WERI-Rb-1 (cell line): ENCODE measurements around the gene RNF151.

Experiments
- DNase-seq: peaks from one replicate; pipeline ENCODE4 v3.0.0-alpha.2; 2020
- H3K27ac ChIP-seq: fragments of 250-450 bp; sonication (Bioruptor Pico); 2 replicates; pipeline ENCODE4 v1.5.1; 2020; ENCODE audit warnings: mild to moderate bottlenecking, moderate library complexity
- H3K27me3 ChIP-seq: fragments of 250-450 bp; sonication (Bioruptor Pico); 2 replicates; pipeline ENCODE4 v1.5.1; 2021; ENCODE audit warnings: mild to moderate bottlenecking, low read depth, moderate library complexity; ENCODE audit not compliant: insufficient read depth, severe bottlenecking
- H3K36me3 ChIP-seq: fragments of 250-450 bp; sonication (Bioruptor Pico); 2 replicates; pipeline ENCODE4 v1.5.1; 2020; ENCODE audit warnings: mild to moderate bottlenecking, moderate library complexity
- H3K4me3 ChIP-seq: 2 replicates; pipeline ENCODE4 v1.5.1; 2011; ENCODE audit warnings: low read depth, mild to moderate bottlenecking, control low read depth, low read length
- H3K9me3 ChIP-seq: fragments of 250-450 bp; sonication (Bioruptor Pico); 2 replicates; pipeline ENCODE4 v1.5.1; 2021; ENCODE audit warnings: mild to moderate bottlenecking, moderate library complexity; ENCODE audit not compliant: severe bottlenecking
- CTCF ChIP-seq: IDR thresholded peaks from 2 replicates; pipeline ENCODE4 v1.5.1; 2011; ENCODE audit warnings: low read depth, mild to moderate bottlenecking, control low read depth, inconsistent platforms, low read length

The RNF151 gene

GRCh38 chr16:1981398-1981836, 14.8 kb downstream of the RNF151 start, which contains the start of gene NOXO1:
Gene NOXO1, minus strand, starts transcription at chr16:1981469. Its CDS starts 290 bp downstream, at chr16:1981179.
- no peak for TF ChIP-seq CTCF
- peak within 1 kb of the TSS; percentile 91 for H3K27ac ChIP-seq
- H3K9me3 ChIP-seq = no peaks in the 10 kb centered on the region
- H3K36me3 ChIP-seq = peaks cover 49% of the 10 kb centered on the region
- peak within 1 kb of the TSS; percentile 9; the same call in 1 of the 2 replicates for H3K4me3 ChIP-seq
- no peaks in the 10 kb centered on the region for H3K27me3 ChIP-seq
- peak; percentile 69 for DNase-seq

DNA sequence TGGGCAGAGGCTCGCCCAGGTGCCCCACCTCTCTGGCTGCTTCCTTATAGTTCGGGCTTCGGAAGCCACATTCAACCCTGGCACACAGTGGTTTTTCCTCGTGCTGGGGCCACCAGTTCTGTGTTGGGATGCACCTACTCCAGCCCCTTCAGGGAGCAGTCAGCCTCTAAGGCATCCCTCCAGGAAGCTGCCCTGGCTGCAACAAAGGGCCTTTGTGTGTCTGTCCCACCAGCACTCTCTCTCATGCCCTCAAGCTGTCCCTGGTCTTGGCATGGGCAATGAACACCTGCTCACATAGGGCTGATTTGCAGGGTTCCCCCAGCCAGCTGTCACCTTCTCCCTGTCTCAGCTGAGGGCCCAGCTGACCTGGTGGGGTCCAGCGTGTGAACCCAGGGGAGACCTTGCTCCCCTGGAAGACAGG, 15.4 kb downstream of the RNF151 start:
- Histone ChIP-seq H3K4me3 (no peak overlapping the region), H3K27ac (peak overlapping the region; percentile 91), H3K9me3 (no peaks in the 10 kb centered on the region), H3K36me3 (peaks cover 49% of the 10 kb centered on the region), H3K27me3 (no peaks in the 10 kb centered on the region)
- no peak for TF ChIP-seq CTCF
- peak; percentile 57 for DNase-seq

- Histone ChIP-seq H3K9me3 (no peaks in the 10 kb centered on the region), H3K36me3 (peaks cover 43% of the 10 kb centered on the region), H3K4me3 (peak overlapping the region; percentile 60), H3K27me3 (no peaks in the 10 kb centered on the region), H3K27ac (peak overlapping the region; percentile 91)
- DNase-seq = no peak
- TF ChIP-seq CTCF = no peak; the same call in 1 of the 2 replicates
These were observed 16.4 kb downstream of the RNF151 start for GRCh38 chr16:1982991-1983543.

DNA sequence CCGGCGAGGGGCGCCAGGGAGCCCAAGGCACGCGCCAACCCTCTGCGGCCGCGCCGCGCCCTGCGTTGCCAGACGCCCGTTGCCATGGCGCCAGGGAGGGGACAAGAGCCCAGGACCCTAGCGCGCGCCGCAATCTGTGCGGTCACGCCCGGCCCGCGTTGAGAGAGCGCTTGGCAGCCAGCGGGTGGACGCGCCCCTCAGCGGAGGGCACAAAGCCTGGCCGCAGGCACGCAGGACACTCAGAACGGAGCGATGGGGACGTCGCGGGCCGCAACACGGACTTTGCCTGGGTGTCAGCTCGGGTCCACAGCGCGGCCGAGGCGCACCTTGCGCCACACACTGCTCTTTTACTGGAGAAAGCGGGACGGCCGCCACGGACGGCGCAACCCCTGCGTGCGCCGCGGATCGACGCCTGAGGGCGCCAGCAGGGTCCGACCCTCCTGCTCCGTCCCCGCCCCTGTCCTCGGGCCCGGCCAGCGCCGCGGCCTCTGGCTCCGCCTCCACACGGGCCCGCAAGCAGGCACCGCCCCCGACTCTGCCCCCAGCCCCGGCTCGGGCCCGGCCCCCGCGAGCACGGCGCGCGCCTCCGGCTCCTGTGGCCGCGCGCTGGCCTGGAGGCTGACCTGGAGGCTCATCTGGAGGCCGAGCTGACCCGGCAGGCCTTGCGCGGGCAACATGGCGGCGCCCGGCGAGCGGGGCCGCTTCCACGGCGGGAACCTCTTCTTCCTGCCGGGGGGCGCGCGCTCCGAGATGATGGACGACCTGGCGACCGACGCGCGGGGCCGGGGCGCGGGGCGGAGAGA, 17.1 kb downstream of the RNF151 start, which contains the start of gene GFER:
Gene GFER, plus strand, starts transcription at position 650 of the 803 bp plus-strand sequence. Its CDS starts 26 bp downstream, at position 676.
- Histone ChIP-seq H3K27ac (peak within 1 kb of the TSS; percentile 91), H3K9me3 (no peaks in the 10 kb centered on the region), H3K36me3 (peaks cover 36% of the 10 kb centered on the region), H3K4me3 (peak within 1 kb of the TSS; percentile 82), H3K27me3 (no peaks in the 10 kb centered on the region)
- peak; percentile 67 for TF ChIP-seq CTCF
- peak; percentile 94 for DNase-seq

DNA sequence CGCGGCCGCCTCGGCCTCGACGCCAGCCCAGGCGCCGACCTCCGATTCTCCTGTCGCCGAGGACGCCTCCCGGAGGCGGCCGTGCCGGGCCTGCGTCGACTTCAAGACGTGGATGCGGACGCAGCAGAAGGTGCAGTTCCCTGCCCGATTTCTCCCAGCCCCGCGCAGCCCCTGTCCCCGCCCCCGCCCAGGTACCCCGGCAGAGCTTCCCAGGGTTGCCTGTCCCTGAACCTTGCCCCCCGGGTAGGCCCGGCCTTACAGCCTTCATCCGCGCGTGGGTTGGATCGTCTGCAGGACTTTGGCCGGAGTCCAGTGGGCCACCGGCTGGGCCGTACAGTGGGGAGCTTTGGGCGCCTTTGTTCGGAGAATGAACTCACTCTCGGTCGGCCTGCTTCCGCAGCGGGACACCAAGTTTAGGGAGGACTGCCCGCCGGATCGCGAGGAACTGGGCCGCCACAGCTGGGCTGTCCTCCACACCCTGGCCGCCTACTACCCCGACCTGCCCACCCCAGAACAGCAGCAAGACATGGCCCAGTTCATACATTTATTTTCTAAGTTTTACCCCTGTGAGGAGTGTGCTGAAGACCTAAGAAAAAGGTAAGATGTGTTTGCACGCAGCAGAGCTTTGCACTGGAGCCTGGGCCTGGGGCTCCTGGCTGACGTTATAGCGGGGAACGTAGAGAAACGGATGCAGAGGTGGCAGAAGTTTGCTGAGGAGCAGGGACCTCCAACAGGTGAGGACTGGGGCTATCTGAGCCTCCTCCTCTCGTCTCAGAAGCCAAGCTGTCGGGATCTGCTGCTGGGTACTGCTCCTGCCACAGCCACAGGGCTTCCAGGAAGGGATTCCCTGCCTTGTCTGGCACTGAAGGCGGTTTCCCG, 17.9 kb downstream of the RNF151 start:
- peak; percentile 32 for DNase-seq
- Histone ChIP-seq H3K36me3 (peaks cover 30% of the 10 kb centered on the region), H3K4me3 (peak overlapping the region; percentile 82), H3K9me3 (no peaks in the 10 kb centered on the region), H3K27ac (peak overlapping the region; percentile 91), H3K27me3 (no peaks in the 10 kb centered on the region)
- TF ChIP-seq CTCF = no peak
